Osteocyte (in vitro differentiated cells): ENCODE results near the gene IBA57. TPM values are rescaled to one million over a fixed set of nuclear protein-coding genes. Genes with fewer than 3 reads are reported as not detected.

Experiments used
- DNase-seq: peaks from one replicate; pipeline ENCODE4 v3.0.0; 2021; ENCODE audit warnings: mixed read lengths; ENCODE audit not compliant: unreplicated experiment; ENCODE audit errors: extremely low spot score
- H3K27ac Mint-ChIP-seq: one replicate; pipeline ENCODE4 v1.8.0; 2021; ENCODE audit warnings: mild to moderate bottlenecking, mixed read lengths; ENCODE audit not compliant: unreplicated experiment
- H3K27me3 Mint-ChIP-seq: one replicate; pipeline ENCODE4 v1.8.0; 2021; ENCODE audit warnings: mixed read lengths; ENCODE audit not compliant: unreplicated experiment
- H3K36me3 Mint-ChIP-seq: one replicate; pipeline ENCODE4 v1.8.0; 2021; ENCODE audit warnings: mixed read lengths; ENCODE audit not compliant: unreplicated experiment
- H3K4me1 Mint-ChIP-seq: one replicate; pipeline ENCODE4 v1.8.0; 2021; ENCODE audit warnings: mixed read lengths; ENCODE audit not compliant: unreplicated experiment
- H3K4me3 Mint-ChIP-seq: one replicate; pipeline ENCODE4 v1.8.0; 2021; ENCODE audit warnings: mild to moderate bottlenecking, moderate library complexity, mixed read lengths; ENCODE audit not compliant: unreplicated experiment
- H3K9me3 Mint-ChIP-seq: one replicate; pipeline ENCODE4 v1.8.0; 2021; ENCODE audit warnings: mixed read lengths; ENCODE audit not compliant: unreplicated experiment
- total RNA-seq: library from RNA; stranded (reverse); gene quantifications from 2 replicates; pipeline ENCODE4 v1.2.1, GENCODE V29; 2021
- TF ChIP-seq, protein P1 (sequence below): fragments of 200-600 bp; sonication (generic); IDR thresholded peaks from 2 replicates; pipeline ENCODE4 v1.5.0; 2021; ENCODE audit warnings: antibody characterized with exemption, mild to moderate bottlenecking, moderate library complexity

IBA57 gene
- total RNA-seq, 1 donor from 2014 or later = 8.1 TPM

GRCh38 chr1:228190778-228191177 is 25.2 kb downstream of the IBA57 start:
- Mint-ChIP-seq H3K4me3 (no peak overlapping the region), H3K4me1 (no peaks in the 10 kb centered on the region), H3K27ac (no peak overlapping the region), H3K9me3 (peaks cover 4% of the 10 kb centered on the region), H3K27me3 (no peaks in the 10 kb centered on the region), H3K36me3 (peaks cover 8% of the 10 kb centered on the region)
- TF ChIP-seq, protein P1, sequence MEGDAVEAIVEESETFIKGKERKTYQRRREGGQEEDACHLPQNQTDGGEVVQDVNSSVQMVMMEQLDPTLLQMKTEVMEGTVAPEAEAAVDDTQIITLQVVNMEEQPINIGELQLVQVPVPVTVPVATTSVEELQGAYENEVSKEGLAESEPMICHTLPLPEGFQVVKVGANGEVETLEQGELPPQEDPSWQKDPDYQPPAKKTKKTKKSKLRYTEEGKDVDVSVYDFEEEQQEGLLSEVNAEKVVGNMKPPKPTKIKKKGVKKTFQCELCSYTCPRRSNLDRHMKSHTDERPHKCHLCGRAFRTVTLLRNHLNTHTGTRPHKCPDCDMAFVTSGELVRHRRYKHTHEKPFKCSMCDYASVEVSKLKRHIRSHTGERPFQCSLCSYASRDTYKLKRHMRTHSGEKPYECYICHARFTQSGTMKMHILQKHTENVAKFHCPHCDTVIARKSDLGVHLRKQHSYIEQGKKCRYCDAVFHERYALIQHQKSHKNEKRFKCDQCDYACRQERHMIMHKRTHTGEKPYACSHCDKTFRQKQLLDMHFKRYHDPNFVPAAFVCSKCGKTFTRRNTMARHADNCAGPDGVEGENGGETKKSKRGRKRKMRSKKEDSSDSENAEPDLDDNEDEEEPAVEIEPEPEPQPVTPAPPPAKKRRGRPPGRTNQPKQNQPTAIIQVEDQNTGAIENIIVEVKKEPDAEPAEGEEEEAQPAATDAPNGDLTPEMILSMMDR = no peak
- no peak for DNase-seq

DNA sequence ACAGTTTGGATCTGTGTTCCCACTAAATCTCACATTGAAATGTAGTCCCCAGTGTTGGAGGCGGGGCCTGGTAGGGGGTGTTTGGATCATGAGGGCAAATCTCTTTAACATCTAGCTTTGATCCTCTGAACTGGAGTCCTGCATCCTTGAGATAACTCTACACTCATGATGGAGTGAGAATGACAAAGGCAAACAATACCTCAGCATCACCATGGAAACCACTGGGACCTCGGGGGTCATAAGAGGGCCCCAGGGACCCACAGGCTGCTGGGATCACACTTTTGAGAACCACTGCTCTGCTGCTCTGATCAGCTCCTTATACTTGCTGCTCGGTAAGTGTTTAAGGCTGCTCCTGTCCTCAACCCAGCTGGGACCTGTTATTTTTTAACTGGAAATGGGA is 28.8 kb downstream of the IBA57 start:
- Mint-ChIP-seq H3K9me3 (peaks cover 10% of the 10 kb centered on the region), H3K27me3 (no peaks in the 10 kb centered on the region), H3K4me1 (no peaks in the 10 kb centered on the region), H3K4me3 (no peak overlapping the region), H3K27ac (no peak overlapping the region), H3K36me3 (peaks cover 14% of the 10 kb centered on the region)
- no peak for DNase-seq
- TF ChIP-seq, protein P1 = no peak

DNA sequence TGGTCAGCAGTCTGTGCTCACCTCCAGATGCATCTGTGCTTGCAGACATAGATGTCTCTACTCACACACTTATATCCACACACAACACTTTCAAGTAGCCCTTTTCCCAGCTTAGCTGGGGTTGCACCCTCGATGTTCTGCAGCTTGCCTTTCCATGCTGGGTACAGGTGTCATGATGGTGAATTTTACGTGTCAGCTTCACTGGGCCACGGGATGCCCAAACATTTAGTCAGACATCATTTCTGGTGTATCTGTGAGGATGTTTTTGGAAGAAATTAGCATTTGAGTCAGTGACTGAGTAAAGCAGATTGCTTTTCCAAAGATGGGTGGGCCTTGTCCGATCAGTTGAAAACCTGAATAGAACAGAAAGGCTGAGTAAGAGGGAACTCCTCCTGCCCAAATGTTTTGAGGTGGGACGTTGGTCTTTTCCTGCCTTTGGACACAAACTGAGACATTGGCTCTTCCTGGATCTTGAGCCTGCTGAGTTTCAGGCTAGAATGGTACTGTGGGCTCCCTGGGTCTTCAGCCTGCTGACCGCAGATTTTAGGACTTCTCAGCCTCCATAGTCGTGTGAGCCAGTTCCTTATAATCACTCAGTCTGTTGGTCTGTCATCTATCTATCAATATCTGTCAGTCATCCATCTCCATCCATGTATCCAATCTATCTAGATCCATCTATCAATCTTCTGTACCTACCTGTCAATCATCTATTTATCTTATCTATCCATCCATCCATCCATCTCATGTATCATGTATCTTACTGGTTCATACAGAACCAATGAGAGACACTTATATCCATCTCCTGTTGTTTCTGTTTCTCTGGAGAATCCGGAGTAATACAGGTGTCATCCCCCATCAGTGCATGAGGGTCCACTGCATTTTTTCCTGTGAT is 29.6 kb downstream of the IBA57 start:
- peaks cover 18% of the 10 kb centered on the region for H3K36me3 Mint-ChIP-seq
- TF ChIP-seq, protein P1 = no peak
- H3K4me3 Mint-ChIP-seq = no peak overlapping the region
- no peak for DNase-seq
- no peaks in the 10 kb centered on the region for H3K4me1 Mint-ChIP-seq
- no peak overlapping the region for H3K27ac Mint-ChIP-seq
- peaks cover 14% of the 10 kb centered on the region for H3K9me3 Mint-ChIP-seq
- no peaks in the 10 kb centered on the region for H3K27me3 Mint-ChIP-seq

DNA sequence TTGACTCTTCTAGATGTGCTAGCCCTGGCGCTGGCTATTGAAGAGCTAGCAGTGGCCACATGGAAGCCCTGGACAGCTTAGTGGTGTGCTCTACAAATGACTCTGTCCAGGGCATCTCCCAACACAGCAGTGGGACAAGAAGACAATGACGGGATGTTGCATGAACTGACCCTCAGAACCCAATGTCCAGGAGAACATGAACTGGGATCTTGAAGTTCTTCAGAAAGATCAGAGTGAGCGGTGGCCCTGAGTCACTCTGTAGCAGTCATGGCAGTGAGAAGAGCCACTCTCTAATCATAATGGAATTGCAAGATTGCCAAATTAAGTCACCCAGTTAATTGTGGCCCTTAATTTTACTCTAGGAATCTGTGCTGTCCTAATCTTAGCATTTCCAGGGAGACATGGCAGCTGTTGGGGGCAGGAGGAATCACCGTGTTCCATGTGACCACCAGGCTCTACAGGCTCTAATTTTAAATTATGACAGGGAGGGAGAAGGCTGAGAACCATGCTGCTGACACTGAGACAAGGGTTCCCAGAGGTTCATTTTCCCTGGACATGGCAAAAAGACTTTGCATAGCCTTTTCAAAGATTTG is 32.0 kb downstream of the IBA57 start:
- no peak overlapping the region for H3K27ac Mint-ChIP-seq
- peaks cover 14% of the 10 kb centered on the region for H3K9me3 Mint-ChIP-seq
- no peak for DNase-seq
- H3K27me3 Mint-ChIP-seq = no peaks in the 10 kb centered on the region
- TF ChIP-seq, protein P1 = no peak
- no peak overlapping the region for H3K4me3 Mint-ChIP-seq
- no peaks in the 10 kb centered on the region for H3K4me1 Mint-ChIP-seq
- peaks cover 22% of the 10 kb centered on the region for H3K36me3 Mint-ChIP-seq

DNA sequence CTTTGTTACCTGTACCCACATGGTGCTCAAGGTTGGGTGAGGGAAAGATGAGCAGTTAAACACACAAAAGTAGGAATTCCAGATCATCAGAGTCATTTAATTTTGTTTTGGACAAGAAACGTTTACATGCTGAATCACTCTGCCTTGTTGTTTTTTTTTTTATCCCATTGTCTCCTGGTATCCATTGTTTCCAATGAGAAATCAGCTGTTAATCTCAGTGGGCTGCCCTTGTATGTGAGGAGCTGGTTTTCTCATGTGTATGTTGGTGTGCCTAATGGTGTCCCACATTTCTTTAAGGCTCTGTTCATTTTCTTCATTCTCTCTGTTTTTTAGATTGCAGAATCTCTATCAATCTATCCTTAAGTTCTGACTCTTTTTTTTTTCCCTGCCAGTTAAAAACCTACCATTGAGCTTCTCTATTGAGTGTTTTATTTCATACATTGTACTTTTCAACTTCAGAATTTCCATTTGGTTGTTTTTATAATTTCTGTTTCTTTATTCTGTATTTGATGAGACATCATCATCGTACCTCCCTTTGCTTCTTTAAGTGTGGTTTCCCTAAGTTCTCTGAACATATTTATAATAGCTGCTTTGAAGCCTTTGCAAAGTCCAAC is 33.5 kb downstream of the IBA57 start:
- no peaks in the 10 kb centered on the region for H3K4me1 Mint-ChIP-seq
- H3K36me3 Mint-ChIP-seq = peaks cover 22% of the 10 kb centered on the region
- TF ChIP-seq, protein P1 = no peak
- peaks cover 14% of the 10 kb centered on the region for H3K9me3 Mint-ChIP-seq
- no peaks in the 10 kb centered on the region for H3K27me3 Mint-ChIP-seq
- no peak overlapping the region for H3K4me3 Mint-ChIP-seq
- no peak for DNase-seq
- H3K27ac Mint-ChIP-seq = no peak overlapping the region
